ENCODE data around the gene ENDOV. TPM values are rescaled to one million over a fixed set of nuclear protein-coding genes. Genes with fewer than 3 reads are reported as not detected.

The ENDOV gene
- total and polyA plus RNA-seq, 2 of the 13 experiments (the other 11 are each of a cell fraction or from before 2014, with no cell fraction given): 15.1 to 17.1 TPM

DNA sequence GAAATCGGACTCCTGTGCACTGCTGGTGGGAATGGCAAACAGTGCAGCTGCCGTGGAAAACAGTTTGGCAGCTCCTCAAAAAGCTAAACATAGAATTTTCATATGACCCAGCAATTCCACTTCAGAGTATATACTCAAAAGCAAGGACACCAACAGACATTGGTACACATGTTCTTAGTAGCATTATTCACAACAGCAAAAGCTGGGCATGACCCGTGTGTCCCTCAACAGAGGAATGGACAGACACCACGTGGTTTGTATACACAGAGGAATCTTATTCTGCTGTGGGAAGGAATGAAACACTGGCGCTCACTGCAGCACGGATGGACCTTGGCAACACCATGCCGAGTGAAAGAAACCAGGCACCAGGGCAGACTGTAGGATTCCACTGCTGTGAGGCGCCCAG is 45.5 kb downstream of the ENDOV start:
- ATAC-seq (no peak), FAIRE-seq (no peak), DNase-seq (ENCODE audit: low spot score) (no peak)
- H3K4me1 ChIP-seq (ENCODE audit: insufficient read depth, low read length): peaks cover 16% of the 10 kb centered on the region
- intact Hi-C loops (cut with micrococcal nuclease; ENCODE audit: unreplicated experiment) (no loop called here), in situ Hi-C loops (cut with HindIII; ENCODE audit: extremely low pct_ligation_motif_present, low pct_unique_long_range_greater_than_20kb) (no loop called here)
- no peaks in the 10 kb centered on the region for H3K79me2 ChIP-seq (ENCODE audit: insufficient read depth, low read length)
- H3K9ac ChIP-seq (ENCODE audit: insufficient read depth, low read depth, low read length): no peak overlapping the region
- H3K9me3 ChIP-seq (ENCODE audit: low read length): no peaks in the 10 kb centered on the region
- no peak overlapping the region for H3K4me2 ChIP-seq (ENCODE audit: low read depth, low read length)
- ChIA-PET CTCF (ENCODE audit: low intra/inter-chr PET ratio, low total read pairs) (no interaction called here), POLR2A (no interaction called here)
- no peak for TF ChIP-seq NR2F2 (IDR thresholded peaks at IDR 0.05; ENCODE audit: borderline replicate concordance, low read depth)
- TF ChIP-seq, protein P1, sequence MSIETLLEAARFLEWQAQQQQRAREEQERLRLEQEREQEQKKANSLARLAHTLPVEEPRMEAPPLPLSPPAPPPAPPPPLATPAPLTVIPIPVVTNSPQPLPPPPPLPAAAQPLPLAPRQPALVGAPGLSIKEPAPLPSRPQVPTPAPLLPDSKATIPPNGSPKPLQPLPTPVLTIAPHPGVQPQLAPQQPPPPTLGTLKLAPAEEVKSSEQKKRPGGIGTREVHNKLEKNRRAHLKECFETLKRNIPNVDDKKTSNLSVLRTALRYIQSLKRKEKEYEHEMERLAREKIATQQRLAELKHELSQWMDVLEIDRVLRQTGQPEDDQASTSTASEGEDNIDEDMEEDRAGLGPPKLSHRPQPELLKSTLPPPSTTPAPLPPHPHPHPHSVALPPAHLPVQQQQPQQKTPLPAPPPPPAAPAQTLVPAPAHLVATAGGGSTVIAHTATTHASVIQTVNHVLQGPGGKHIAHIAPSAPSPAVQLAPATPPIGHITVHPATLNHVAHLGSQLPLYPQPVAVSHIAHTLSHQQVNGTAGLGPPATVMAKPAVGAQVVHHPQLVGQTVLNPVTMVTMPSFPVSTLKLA (IDR thresholded peaks at IDR 0.05): peak; percentile 37; the same call in 1 of the 2 replicates
- no peak overlapping the region for H3K4me3 ChIP-seq (replicated peaks in 1 of 3; ENCODE audit: insufficient read depth in 1 of 3, low read depth in 2 of 3, low read length in 3 of 3)
- H3K36me3 ChIP-seq (replicated peaks in 1 of 2; ENCODE audit: control insufficient read depth in 1 of 2, insufficient read depth in 2 of 2, low read length in 2 of 2): no peaks in the 10 kb centered on the region
- no TSS peak for BruUV-seq (replicated peaks)
- WGBS (ENCODE audit: low lambda C conversion rate): 9% methylated on average over 8 of the region's 8 CpGs
- H3K27me3 ChIP-seq (ENCODE audit: control insufficient read depth in 1 of 2, insufficient read depth in 2 of 2, low read length in 2 of 2): peaks cover 15 to 87% of the 10 kb centered on the region in 2 experiments
- no peak overlapping the region for H2AFZ ChIP-seq (ENCODE audit: low read length)
- H4K20me1 ChIP-seq (ENCODE audit: insufficient read depth, low read length): no peaks in the 10 kb centered on the region; the same call in 1 of the 2 replicates
- no peak overlapping the region for H3K27ac ChIP-seq (ENCODE audit: extremely low read length, insufficient read depth, low read length)

DNA sequence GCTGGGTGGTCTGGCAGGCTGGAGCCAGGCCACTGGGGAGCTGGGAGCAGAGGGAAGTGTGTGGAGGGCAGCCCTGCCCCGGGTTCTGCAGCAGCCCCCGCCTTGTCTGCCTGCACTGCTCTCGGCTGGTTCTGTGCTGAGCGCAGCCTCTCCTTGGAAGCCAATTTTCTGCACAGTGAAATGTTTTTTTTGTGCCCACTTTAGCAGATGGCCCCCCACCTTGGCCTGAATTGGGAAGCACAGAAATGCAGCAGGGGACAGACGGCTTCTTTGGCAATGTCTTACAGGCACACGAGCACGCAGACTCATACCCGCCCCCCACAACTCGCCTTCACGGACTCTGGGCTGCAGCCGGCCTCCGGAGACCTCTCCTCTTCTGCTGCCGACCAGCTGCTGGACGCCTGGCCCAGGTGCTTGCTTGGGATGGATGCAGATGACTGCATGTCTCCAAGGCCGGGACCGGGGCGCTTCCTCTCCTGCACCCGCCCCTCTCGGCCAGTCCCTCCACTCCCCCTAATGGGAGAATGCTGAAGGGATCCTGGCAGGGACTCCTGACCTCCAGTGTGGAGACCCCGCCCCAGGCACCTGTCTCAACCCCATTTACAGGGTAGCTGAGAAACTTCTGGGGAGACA is 46.7 kb downstream of the ENDOV start:
- Histone ChIP-seq H3K79me2 (ENCODE audit: insufficient read depth, low read length) (no peaks in the 10 kb centered on the region), H3K36me3 (replicated peaks in 1 of 2; ENCODE audit: control insufficient read depth in 1 of 2, insufficient read depth in 2 of 2, low read length in 2 of 2) (no peaks in the 10 kb centered on the region), H3K4me2 (ENCODE audit: low read depth, low read length) (no peak overlapping the region), H4K20me1 (ENCODE audit: insufficient read depth, low read length) (no peaks in the 10 kb centered on the region; the same call in 1 of the 2 replicates), H3K27me3 (ENCODE audit: control insufficient read depth in 1 of 2, insufficient read depth in 2 of 2, low read length in 2 of 2) (peaks cover 21 to 91% of the 10 kb centered on the region in 2 experiments), H3K4me1 (ENCODE audit: insufficient read depth, low read length) (peaks cover 4% of the 10 kb centered on the region), H3K9ac (ENCODE audit: insufficient read depth, low read depth, low read length) (no peak overlapping the region), H3K4me3 (replicated peaks in 1 of 3; ENCODE audit: insufficient read depth in 1 of 3, low read depth in 2 of 3, low read length in 3 of 3) (no peak overlapping the region), H3K27ac (ENCODE audit: extremely low read length, insufficient read depth, low read length) (no peak overlapping the region), H2AFZ (ENCODE audit: low read length) (no peak overlapping the region), H3K9me3 (ENCODE audit: low read length) (no peaks in the 10 kb centered on the region)
- CTCF ChIA-PET (ENCODE audit: low intra/inter-chr PET ratio, low total read pairs): no interaction called here
- BruUV-seq (replicated peaks): no TSS peak
- POLR2A ChIA-PET: no interaction called here
- DNase-seq (ENCODE audit: low spot score): no peak
- TF ChIP-seq ZNF501 (CRISPR knock-in tag; IDR thresholded peaks at IDR 0.05) (no peak), FOSL2 (CRISPR knock-in tag; IDR thresholded peaks at IDR 0.05) (no peak), MYC (CRISPR knock-in tag; IDR thresholded peaks at IDR 0.05; ENCODE audit: borderline replicate concordance) (no peak), RXRB (CRISPR knock-in tag; IDR thresholded peaks at IDR 0.05; ENCODE audit: borderline replicate concordance) (no peak), MED1 (CRISPR knock-in tag; IDR thresholded peaks at IDR 0.05) (no peak), SP2 (CRISPR knock-in tag; IDR thresholded peaks at IDR 0.05) (no peak), NFATC3 (CRISPR knock-in tag; IDR thresholded peaks at IDR 0.05) (no peak), CENPX (CRISPR knock-in tag; IDR thresholded peaks at IDR 0.05) (no peak)
- TF ChIP-seq, protein P2, sequence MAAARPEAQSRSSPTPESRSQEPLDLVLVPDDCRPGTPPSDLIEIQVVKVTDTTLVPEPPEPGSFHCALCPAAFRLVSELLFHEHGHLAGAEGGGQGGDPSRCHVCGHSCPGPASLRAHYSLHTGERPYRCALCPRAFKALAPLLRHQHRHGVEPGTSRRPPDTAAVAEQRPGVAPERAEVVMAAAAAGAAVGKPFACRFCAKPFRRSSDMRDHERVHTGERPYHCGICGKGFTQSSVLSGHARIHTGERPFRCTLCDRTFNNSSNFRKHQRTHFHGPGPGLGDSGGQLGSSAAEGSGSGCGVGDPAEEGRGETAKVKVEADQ (CRISPR knock-in tag; IDR thresholded peaks at IDR 0.05; ENCODE audit: borderline replicate concordance): no peak
- TF ChIP-seq, protein P3, sequence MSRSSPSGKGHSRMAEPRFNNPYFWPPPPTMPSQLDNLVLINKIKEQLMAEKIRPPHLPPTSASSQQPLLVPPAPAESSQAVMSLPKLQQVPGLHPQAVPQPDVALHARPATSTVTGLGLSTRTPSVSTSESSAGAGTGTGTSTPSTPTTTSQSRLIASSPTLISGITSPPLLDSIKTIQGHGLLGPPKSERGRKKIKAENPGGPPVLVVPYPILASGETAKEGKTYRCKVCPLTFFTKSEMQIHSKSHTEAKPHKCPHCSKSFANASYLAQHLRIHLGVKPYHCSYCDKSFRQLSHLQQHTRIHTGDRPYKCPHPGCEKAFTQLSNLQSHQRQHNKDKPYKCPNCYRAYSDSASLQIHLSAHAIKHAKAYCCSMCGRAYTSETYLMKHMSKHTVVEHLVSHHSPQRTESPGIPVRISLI (CRISPR knock-in tag; IDR thresholded peaks at IDR 0.05; ENCODE audit: borderline replicate concordance): no peak
- TF ChIP-seq, protein P4, sequence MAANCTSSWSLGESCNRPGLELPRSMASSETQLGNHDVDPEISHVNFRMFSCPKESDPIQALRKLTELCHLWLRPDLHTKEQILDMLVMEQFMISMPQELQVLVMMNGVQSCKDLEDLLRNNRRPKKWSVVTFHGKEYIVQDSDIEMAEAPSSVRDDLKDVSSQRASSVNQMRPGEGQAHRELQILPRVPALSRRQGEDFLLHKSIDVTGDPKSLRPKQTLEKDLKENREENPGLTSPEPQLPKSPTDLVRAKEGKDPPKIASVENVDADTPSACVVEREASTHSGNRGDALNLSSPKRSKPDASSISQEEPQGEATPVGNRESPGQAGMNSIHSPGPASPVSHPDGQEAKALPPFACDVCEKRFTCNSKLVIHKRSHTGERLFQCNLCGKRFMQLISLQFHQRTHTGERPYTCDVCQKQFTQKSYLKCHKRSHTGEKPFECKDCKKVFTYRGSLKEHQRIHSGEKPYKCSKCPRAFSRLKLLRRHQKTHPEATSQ (CRISPR knock-in tag; IDR thresholded peaks at IDR 0.05; ENCODE audit: borderline replicate concordance): no peak
- ATAC-seq: no peak
- in situ Hi-C loops (cut with HindIII; ENCODE audit: extremely low pct_ligation_motif_present, low pct_unique_long_range_greater_than_20kb): no loop called here
- no peak for FAIRE-seq
- 32% methylated on average over 18 of the region's 20 CpGs for WGBS (ENCODE audit: low lambda C conversion rate)
- intact Hi-C loops (cut with micrococcal nuclease; ENCODE audit: unreplicated experiment): no loop called here
